22Rv1 (cell line): ENCODE measurements around the gene ERG.

Source experiments
- CTCF ChIP-seq: fragments of 450-650 bp; IDR thresholded peaks from 2 replicates; pipeline ENCODE4 v1.5.1; 2017; ENCODE audit warnings: mild to moderate bottlenecking
- ZFX ChIP-seq: fragments of 450-650 bp; IDR thresholded peaks from 2 replicates; pipeline ENCODE4 v1.6.1; 2017; ENCODE audit warnings: antibody characterized with exemption, borderline replicate concordance

DNA sequence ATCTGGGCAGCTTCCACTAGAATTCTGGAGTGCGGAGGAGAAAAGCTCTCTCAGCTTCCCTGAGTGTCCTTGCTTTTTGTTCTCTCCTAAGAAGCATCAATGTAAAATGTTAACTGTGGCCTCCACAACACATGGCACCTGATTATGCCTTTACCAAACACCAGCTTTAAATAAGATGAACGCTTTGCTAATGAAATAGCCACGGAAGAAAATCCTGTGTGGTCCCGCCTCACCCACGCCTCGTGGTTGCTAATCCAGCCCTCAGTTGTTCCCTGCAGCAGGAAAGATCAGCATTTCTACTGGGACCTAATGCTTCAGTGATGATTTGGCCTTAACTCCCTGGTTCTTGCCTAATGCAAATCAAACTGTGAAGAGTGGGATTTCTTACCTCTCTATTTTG, 1.8 kb upstream of the ERG start:
- TF ChIP-seq CTCF (no peak), ZFX (no peak)
